ENCODE data around the gene MINPP1. TPM values are rescaled to one million over a fixed set of nuclear protein-coding genes. Genes with fewer than 3 reads are reported as not detected.

MINPP1 gene
- total RNA-seq (ENCODE audit: low replicate concordance) = 19.3 and 19.8 TPM in 2 replicates

GRCh38 chr10:87504640-87505365 lies at the start of gene MINPP1:
MINPP1 (plus strand) TSS chr10:87504893; CDS start chr10:87504916, 23 bp downstream.

Other genes with a start within 250 kb of the MINPP1 start
- 0.82 and 1.4 TPM in 2 replicates for gene NUTM2D, start 147.1 kb upstream of the MINPP1 start, total RNA-seq (ENCODE audit: low replicate concordance)
- 122 and 168 TPM in 2 replicates for gene PAPSS2, start 155.0 kb downstream of the MINPP1 start, total RNA-seq (ENCODE audit: low replicate concordance)

Measured in smooth muscle cell of the coronary artery (primary cell).